GM21423 (cell line): Measurements from ENCODE around the gene MEIS1.
"Not testable (repeated sequence)": the region's sequence is repeated elsewhere in the genome, so short reads cannot be mapped to it uniquely, and the experiment has no call there.

ENCODE experiments used
- ATAC-seq: cut with Tn5 transposase; IDR thresholded peaks from one replicate; pipeline ENCODE4 v1.9.1; 2021; ENCODE audit warnings: mild to moderate bottlenecking, moderate library complexity; ENCODE audit not compliant: unreplicated experiment

The MEIS1 gene

GRCh38 chr2:66466433-66466832 is 31.5 kb downstream of the MEIS1 start:
- ATAC-seq = no peak

DNA sequence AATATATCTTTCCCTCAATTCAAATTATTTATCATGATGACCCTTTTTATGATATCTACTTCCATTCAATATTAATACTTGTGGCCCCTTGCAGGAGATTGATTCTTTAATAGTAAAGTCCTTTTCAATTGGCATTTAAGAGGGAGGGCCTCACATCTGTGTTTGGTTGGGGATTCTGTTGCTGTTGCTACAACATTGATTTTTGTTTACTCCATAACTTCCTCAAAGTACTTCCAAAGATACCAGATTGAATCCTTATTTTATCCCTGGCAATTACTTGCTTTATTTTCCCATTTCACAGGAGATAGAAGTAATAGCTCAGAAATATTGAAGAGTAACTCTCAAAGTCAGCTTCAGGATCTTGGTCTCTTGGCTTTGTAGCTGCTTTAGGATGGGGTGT is 32.8 kb downstream of the MEIS1 start:
- ATAC-seq = no peak

DNA sequence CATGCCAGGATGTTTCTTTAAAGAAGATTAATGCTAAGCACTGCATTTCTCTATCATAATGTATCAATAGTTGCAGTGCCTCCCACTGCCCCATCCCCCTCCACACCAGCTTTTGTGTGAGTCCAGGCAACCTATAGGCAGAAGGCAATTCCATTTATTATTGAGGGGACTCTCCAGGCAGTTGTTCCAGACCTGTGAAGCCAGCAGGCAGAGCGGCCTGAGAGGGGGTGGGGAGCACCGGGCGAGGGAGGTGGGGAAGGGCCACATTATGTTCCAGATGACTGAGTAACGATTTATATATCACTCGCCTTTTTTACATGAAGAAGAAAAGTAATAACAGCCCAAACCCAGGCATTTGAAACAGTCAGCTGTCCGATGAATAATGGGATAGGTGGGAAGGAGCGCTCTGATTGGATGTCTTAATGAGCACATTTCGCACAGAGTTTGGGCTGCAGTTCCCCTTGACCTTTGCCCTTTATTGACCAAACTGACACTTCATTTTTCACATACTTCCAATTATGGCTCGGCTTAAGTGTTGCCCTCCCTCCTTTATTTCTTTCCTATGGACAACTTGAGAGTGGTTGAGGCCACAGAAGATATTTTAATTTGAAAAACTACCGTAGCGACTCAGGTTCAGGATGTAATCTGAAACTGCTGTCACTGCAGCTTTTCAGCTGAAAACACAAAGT is 34.4 kb downstream of the MEIS1 start:
- ATAC-seq = no peak

- no peak for ATAC-seq
Measured at GRCh38 chr2:66470199-66470598, 35.3 kb downstream of the MEIS1 start.

GRCh38 chr2:66472225-66472843 is 37.4 kb downstream of the MEIS1 start:
- ATAC-seq = no peak

DNA sequence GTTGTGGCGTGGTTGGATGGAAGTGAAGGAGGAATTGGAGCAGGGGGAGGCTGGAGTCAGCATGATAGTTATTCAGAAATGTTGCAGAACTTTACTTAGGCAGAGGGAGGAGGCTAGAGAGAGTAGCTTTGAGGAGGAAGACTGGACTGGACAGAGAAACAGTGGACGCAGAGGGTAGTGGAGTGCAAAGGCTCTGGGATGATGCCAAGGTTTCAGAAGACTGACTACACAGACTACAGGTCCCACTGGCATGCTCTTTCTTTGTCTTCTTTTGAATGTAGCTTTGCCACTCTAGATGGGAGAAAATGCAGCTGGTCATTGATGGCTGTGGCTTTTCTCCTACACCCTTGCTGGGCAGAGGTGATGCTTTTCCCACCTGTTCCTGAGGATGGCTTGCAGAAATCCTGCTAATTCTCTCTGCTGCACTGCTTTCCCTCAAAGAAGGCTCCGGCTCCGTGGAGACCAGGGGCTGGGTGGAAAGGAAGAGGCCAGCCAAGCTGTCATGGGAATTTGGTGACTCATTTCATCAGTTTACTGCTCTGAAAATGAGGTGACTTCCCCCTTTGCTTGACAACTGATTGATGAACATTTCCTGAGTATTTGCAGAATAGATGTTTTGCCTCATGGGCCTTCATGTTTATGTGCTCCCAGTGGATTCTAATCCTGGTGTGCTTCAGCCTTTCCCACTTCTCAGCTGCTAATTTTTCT is 42.4 kb downstream of the MEIS1 start:
- no peak for ATAC-seq

DNA sequence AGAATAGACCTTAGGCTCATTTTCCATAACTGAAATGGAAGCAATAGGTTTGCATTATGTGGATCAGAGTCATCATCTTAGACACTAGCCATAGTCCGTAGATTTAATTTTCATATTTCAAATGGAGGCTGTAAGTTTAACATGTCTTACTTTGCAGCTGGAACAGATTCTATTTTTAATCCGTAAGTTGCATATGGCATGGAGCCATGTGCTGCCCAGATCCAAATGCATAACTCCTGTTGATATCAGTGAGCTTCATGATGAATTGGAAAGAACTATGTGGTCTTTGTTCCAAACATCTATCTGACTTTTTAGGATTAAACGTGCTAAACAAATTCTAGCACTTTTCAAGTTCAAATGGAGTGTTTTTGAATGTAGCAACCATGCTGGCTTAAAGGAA is 43.4 kb downstream of the MEIS1 start:
- no peak for ATAC-seq

GRCh38 chr2:66478731-66479316 is 43.9 kb downstream of the MEIS1 start:
- no peak for ATAC-seq

GRCh38 chr2:66481100-66481549 is 46.2 kb downstream of the MEIS1 start:
- no peak for ATAC-seq

GRCh38 chr2:66485252-66485651 is 50.3 kb downstream of the MEIS1 start:
- not testable (repeated sequence) for ATAC-seq

- ATAC-seq = no peak
Measured at GRCh38 chr2:66488946-66489345, 54.0 kb downstream of the MEIS1 start.

DNA sequence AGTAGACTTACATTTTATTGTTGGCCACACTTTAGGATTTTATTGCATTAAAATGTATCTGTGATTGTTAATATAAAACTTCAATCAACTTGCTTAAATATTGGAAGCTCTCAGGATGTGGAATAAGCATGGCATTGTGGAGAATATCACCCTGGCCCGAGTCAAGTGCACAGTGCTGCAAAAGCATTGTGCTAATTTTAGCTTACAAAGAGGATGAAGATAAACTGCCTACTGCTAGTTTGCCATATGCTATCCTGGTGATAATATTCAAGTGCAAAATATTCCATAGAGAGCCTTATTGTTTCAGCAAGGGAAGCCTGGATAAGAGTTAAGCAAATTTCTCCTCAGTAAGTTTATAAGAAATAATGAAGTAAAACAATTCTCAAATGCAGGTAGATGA is 54.5 kb downstream of the MEIS1 start:
- no peak for ATAC-seq

DNA sequence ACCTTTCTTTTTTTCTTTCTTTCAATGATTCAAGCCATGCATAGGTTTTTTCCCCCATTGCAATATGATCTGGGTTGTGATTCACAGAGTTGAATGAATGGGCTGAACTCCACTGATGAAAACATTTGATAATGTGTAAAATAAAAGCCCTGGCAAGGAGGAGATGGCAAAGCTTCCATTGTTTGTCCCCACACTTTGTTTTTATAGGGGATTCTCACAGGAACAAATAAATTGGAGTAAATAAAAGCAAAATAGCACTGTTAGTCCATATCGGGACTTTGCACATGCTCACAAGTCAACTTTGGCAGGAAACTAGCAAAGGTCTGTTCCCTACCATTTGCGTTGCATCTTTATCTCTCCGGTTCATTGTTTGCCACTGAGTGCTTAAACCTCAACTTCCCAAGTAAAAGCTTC is 55.7 kb downstream of the MEIS1 start:
- no peak for ATAC-seq

DNA sequence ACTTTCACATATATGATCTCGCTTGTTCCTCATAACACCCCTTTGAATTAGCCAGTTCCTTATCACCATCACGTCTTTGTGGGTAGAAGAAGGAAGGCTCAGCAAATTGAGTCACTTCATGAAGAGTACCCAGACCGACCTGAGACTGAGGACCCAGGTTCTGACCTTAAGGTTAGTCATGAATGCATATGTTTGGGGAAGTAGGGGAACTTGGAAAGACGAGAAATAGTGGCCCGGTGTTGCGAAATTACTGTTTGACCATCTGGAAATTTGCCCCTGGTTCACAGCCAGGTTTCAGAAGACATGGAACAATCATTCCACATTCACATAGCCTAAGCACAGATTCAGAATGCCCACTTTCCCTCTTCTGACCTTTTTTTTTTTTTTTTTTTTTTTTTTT is 59.8 kb downstream of the MEIS1 start:
- ATAC-seq = no peak

DNA sequence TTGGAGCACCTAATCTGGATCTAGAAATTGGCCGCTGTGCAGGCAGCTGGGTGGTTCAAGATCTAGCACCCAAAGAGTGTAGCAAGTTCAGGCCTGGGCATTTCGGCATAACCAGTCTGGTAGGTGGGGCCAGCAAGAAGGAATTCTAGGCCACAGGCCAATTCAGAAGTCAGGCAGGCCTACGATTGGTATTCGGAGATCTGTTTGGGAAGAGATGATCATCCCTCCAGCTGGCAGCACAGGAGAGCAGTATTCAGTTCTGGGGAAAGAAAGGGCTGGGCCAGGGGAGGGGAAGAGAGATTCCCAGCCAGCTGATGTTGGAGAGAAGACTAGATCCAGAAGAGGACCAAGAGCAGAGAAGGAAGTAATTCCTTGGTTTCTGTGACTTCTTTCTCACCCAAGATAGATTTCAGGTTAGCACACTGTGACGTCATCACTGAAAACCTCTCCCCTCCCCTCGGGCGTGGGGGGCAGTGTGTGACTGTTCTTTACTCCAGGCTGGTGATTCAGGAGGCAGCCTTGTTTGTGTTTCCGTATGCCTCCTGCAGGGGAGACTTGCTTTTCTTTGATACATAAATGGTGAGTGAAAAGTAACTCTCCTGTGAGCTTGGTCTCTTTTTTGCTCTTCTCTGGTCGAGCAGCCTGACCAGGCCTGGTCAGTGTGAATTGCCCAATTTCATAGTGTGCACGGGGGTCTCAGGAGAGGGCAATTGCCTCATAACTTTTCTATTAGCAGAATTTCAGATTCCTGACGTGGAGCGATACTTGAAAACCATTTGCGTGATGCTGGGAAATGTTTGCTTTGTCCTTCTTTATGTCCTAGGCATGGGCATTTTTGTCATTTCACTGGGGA is 61.1 kb downstream of the MEIS1 start:
- no peak for ATAC-seq

GRCh38 chr2:66496670-66497420 is 61.9 kb downstream of the MEIS1 start:
- ATAC-seq = no peak

DNA sequence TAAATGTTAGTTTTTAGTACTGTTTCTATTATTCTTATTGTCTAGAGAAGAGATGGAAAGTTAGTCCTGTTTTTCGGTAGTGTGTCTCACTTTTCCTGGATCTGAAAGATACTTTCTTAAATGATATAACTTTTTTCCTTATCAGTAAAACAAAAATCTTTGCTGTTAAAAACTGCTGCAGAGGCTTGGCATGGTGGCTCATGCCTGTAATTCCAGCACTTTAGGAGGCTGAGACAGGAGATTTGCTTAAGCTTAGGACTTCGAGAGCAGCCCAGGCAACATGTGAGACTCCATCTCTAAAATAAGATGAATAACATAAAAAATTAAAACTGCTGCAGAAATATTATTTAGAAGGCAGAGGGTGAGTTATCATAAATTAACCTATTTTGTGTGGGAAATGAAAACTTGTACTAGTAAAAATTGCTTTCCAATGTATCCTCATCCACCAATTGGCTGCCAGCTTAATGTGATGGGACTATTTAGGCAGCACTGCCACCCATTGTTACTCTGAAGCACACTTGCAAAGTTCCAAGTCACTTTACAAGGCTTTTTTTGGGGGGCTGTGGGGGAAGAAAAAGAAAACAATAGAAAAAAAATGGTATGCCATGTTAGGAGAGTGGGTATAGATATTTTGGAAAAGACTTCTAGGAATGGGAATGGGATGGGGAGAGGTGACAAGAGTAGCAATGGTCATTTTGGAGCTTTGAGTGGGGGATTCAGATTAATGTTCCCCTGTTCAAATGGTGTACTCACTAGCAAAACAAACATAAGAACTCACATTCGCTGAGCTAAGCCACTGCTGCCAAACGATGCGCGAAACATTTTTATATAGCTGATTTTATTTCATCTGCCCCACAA is 62.7 kb downstream of the MEIS1 start:
- ATAC-seq = no peak

DNA sequence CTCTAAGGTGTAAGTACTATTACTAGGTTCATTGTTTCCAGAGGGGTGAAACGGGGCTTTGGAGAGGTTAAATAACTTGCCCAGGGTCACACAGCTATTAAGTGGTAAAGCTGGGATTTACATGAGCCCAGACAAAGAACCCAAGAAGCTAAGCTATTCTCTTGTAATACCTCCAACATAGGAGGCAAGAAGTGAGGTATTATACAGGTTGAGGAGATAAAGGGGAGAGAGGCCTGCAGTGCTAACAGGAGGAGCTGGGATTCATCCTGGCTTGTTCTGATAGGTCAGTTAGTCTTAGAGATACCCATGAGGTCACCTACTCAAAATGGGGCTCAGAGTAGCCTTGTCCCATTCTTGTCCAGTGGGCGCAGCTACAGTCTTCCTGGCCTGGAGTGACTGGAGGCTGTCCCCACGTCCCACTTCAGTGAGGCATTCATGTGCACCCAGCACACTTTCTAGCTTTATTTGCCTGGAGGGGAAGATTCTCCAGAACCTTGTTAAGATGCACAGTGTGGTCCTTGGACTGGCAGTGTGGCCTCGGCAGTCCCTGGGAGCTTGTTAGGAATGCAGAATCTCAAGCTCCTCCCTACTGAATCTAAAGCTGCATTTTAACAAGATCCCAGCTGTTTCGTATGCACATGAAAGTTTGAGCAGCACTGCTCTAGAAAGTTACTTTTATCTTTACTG is 63.5 kb downstream of the MEIS1 start:
- no peak for ATAC-seq

GRCh38 chr2:66501267-66501666 is 66.3 kb downstream of the MEIS1 start:
- no peak for ATAC-seq
